K562 (cell line): Measurements from ENCODE around the gene FUT4. TPM values are rescaled to one million over a fixed set of nuclear protein-coding genes. Genes with fewer than 3 reads are reported as not detected.

Experiments
- ARID2 ChIP-seq: fragments of 450-650 bp; IDR thresholded peaks from 2 replicates; pipeline ENCODE4 v1.6.1; 2017; ENCODE audit warnings: antibody characterized with exemption, mild to moderate bottlenecking
- CBX8 ChIP-seq: fragments of 200-600 bp; sonication (generic); IDR thresholded peaks from 2 replicates; pipeline ENCODE4 v1.6.1; 2012; ENCODE audit warnings: borderline replicate concordance, mixed run types, low read depth, mild to moderate bottlenecking, moderate library complexity, mixed read lengths, low read length, control low read depth, inconsistent platforms; ENCODE audit not compliant: poor library complexity, severe bottlenecking; ENCODE audit errors: extremely low read depth
- CUX1 ChIP-seq: fragments of 200-800 bp; sonication (Bioruptor generic); IDR thresholded peaks from 2 replicates; pipeline ENCODE4 v1.6.1; 2016; ENCODE audit warnings: missing genetic modification characterization, missing compliant biosample characterization
- ETS1 ChIP-seq: conservative IDR thresholded peaks from 2 replicates; pipeline ENCODE4 v1.6.1; 2011; ENCODE audit warnings: low read depth, mild to moderate bottlenecking, low read length; ENCODE audit not compliant: control insufficient read depth
- GABPB1 ChIP-seq: sonication (generic); formaldehyde crosslinking; IDR thresholded peaks from 2 replicates; pipeline ENCODE4 v1.8.0; 2022; ENCODE audit warnings: mild to moderate bottlenecking, missing genetic modification reagents
- LEF1 ChIP-seq: fragments of 450-650 bp; IDR thresholded peaks from 2 replicates; pipeline ENCODE4 v1.6.1; 2016; ENCODE audit warnings: mild to moderate bottlenecking
- MAZ ChIP-seq, 2 experiments: fragments of 450-650 bp in 1 of 2; sonication (generic) in 1 of 2; formaldehyde crosslinking; IDR thresholded peaks in 1 of 2; conservative IDR thresholded peaks in 1 of 2; 2 replicates each; pipeline versions ENCODE4 v1.4.0 to v1.5.0; 2020; ENCODE audit warnings: mild to moderate bottlenecking in 1 of 2, missing genetic modification reagents in 1 of 2
- NCOR1 ChIP-seq: fragments of 450-650 bp; IDR thresholded peaks from 2 replicates; pipeline ENCODE4 v1.6.1; 2016; ENCODE audit warnings: mild to moderate bottlenecking, moderate library complexity
- NFRKB ChIP-seq: fragments of 450-650 bp; IDR thresholded peaks from 2 replicates; pipeline ENCODE4 v1.6.1; 2016; ENCODE audit warnings: low read depth
- RBM17 ChIP-seq: fragments of 200-400 bp; formaldehyde crosslinking; IDR thresholded peaks from 2 replicates; pipeline ENCODE4 v1.6.1; 2017; ENCODE audit warnings: low read depth, mild to moderate bottlenecking, low read length, borderline replicate concordance
- SAP30 ChIP-seq: fragments of 200-600 bp; sonication (generic); IDR thresholded peaks from 2 replicates; pipeline ENCODE4 v1.6.1; 2012; ENCODE audit warnings: borderline replicate concordance, low read depth, mild to moderate bottlenecking, moderate library complexity, low read length, control low read depth, inconsistent platforms; ENCODE audit not compliant: insufficient read depth, poor library complexity, severe bottlenecking
- SMAD3 ChIP-seq: fragments of 450-650 bp; formaldehyde crosslinking; conservative IDR thresholded peaks from 2 replicates; pipeline ENCODE4 v1.4.0; 2020; ENCODE audit warnings: mild to moderate bottlenecking
- SMARCE1 ChIP-seq: fragments of 450-650 bp; IDR thresholded peaks from 2 replicates; pipeline ENCODE4 v1.7.1; 2016; ENCODE audit warnings: mild to moderate bottlenecking
- ZNF609 ChIP-seq: sonication (generic); formaldehyde crosslinking; IDR thresholded peaks from 2 replicates; pipeline ENCODE4 v1.8.1; 2023; ENCODE audit warnings: missing genetic modification reagents, mild to moderate bottlenecking, borderline replicate concordance
- polyA plus RNA-seq, 8 experiments: library from polyadenylated mRNA; depleted of rRNA in 4 of 8; stranded (reverse) in 5 of 8; unstranded in 3 of 8; fragments of >200 nt; fragmentation: Nextera tagmentation in 2 of 8; fragmentation: Illumina TruSeq in 1 of 8; extraction: Ambion mirVana in 2 of 8; extraction: Trizol in 1 of 8; gene quantifications; 2 replicates each; pipeline versions ENCODE4 v1.2.1 to v1.2.3, GENCODE V29; 2011 to 2014; ENCODE audit warnings: inconsistent platforms in 1 of 8, missing spikeins in 1 of 8
- total RNA-seq, 7 experiments: library from RNA; depleted of rRNA in 6 of 7; stranded (reverse); fragments of >200 nt in 6 of 7; fragmentation: Illumina TruSeq in 2 of 7; extraction: Trizol in 2 of 7; gene quantifications; 2 replicates each; pipeline versions ENCODE4 v1.2.1 to v1.2.3, GENCODE V29; 2011 to 2021; ENCODE audit warnings: low replicate concordance in 1 of 7

The FUT4 gene
- total and polyA plus RNA-seq, 9 of the 15 experiments (the other 6 are each of a cell fraction or from before 2014, with no cell fraction given): 1.1 to 8.9 (median 5.5) TPM

GRCh38 chr11:94543695-94544645, at the start of gene FUT4 (continued):
- TF ChIP-seq ZNF609 (CRISPR knock-in tag) (no peak), CUX1 (CRISPR knock-in tag) (no peak), MAZ (CRISPR knock-in tag; conservative IDR thresholded peaks at IDR 0.05 in 1 of 2, IDR thresholded peaks at IDR 0.05 in 1 of 2) (peak; percentile 95 to 97), ARID2 (0 out of 2 replicates have a peak, but pooled peaks have one; percentile 17), SMARCE1 (no peak), RBM17 (no peak), NCOR1 (0 out of 2 replicates have a peak, but pooled peaks have one; percentile 8), SMAD3 (CRISPR knock-in tag) (0 out of 2 replicates have a peak, but pooled peaks have one; percentile 35), ETS1 (no peak; the same call in none of the 2 replicates), NFRKB (peak; percentile 87), SAP30 (peak; percentile 32), LEF1 (peak; percentile 53; the same call in 1 of the 2 replicates), GABPB1 (peak; percentile 88), CBX8 (no peak)
